ENCODE data around the gene FAM193B. TPM values are rescaled to one million over a fixed set of nuclear protein-coding genes. Genes with fewer than 3 reads are reported as not detected.

Gene FAM193B
- total RNA-seq, 1 experiment from 2014 or later: 72.9 TPM

DNA sequence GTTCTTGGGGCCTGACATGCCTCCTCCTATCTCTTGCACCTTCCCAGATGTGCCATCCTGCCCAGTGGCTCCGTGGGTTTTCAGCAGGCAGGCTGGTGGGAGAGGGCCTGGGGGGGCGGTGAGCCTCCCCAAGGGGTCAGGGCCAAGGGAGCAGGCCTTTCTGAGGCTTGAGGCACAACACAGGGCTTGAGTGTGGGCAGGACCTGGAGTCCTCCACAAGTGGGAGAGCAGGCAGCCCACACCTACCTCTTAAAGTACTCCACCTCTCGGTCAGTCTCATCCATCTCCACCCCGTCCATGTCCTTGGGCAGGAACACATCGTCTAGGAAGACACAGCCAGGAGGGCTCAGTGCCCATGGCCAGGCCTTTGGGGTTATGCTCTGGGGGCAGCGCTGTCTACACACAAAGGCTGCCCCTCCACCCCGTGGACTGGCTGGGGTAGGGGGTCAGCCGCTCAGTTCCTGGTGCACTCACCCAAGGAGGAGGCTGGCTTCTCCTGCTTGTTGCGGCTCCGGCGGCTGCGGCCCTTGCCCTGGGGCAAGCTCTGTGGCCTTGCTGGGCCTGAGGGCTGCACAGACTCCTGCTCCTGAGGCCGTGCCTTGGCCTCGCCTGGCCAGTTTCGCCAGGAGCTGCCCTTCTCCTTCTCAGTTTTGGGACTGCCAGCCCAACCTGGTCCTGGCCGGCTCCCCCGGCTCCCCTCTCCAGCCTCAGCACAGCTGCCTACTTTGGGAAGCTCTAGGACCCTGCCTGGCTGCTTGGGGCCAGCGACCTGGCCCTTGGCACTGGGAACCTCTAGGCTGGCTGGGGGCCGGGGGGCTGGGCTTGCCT lies 30.4 kb downstream of the FAM193B start:
- POLR2A ChIA-PET: no interaction called here

DNA sequence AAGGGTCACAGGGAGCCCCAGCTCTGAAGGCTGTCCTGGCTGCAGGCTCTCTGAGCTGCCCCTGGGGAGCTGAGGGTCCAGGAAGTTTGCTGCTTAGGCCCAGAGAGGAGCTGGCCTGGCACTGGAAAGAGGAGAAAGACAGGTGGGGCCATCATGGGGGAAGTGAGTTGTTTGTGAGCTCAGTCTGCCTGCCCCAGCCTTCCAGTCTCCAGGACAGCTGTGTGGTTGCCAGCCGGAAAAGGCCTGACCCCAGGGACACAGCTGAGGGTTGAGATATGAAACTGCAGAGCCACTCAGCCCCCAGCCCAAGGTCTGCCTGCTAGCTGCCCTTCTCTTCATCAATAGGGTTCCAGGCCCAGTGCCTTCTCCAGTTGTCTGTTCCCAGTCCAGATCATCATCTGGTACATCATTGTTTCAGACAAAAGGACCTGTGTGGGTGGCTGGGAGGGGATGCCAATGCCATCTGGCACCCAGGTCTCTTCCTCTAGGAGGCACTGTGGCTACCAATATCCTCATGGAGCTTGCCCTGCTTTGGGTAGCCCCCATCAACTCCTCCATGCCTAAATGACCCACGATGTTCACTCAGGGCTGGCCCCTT lies 33.3 kb downstream of the FAM193B start:
- Mint-ChIP-seq H3K4me3 (ENCODE audit: unreplicated experiment) (no peak overlapping the region), H3K4me1 (ENCODE audit: low read depth, unreplicated experiment) (peaks cover 15% of the 10 kb centered on the region), H3K27me3 (ENCODE audit: insufficient read depth, unreplicated experiment) (no peaks in the 10 kb centered on the region), H3K27ac (ENCODE audit: unreplicated experiment) (peak overlapping the region; percentile 76), H3K36me3 (ENCODE audit: insufficient read depth, unreplicated experiment) (peaks cover 71% of the 10 kb centered on the region), H3K9me3 (ENCODE audit: unreplicated experiment) (no peaks in the 10 kb centered on the region)
- no peak overlapping the region for H3K4me3 ChIP-seq (ENCODE audit: low read depth, low read length)
- intact Hi-C loops (cut with micrococcal nuclease; ENCODE audit: unreplicated experiment): no loop called here
- H3K9me3 ChIP-seq: no peaks in the 10 kb centered on the region
- TF ChIP-seq, protein P1, sequence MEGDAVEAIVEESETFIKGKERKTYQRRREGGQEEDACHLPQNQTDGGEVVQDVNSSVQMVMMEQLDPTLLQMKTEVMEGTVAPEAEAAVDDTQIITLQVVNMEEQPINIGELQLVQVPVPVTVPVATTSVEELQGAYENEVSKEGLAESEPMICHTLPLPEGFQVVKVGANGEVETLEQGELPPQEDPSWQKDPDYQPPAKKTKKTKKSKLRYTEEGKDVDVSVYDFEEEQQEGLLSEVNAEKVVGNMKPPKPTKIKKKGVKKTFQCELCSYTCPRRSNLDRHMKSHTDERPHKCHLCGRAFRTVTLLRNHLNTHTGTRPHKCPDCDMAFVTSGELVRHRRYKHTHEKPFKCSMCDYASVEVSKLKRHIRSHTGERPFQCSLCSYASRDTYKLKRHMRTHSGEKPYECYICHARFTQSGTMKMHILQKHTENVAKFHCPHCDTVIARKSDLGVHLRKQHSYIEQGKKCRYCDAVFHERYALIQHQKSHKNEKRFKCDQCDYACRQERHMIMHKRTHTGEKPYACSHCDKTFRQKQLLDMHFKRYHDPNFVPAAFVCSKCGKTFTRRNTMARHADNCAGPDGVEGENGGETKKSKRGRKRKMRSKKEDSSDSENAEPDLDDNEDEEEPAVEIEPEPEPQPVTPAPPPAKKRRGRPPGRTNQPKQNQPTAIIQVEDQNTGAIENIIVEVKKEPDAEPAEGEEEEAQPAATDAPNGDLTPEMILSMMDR (IDR thresholded peaks at IDR 0.05; ENCODE audit: insufficient read depth in 1 of 2, low read depth in 1 of 2, low read length in 1 of 2, severe bottlenecking in 1 of 2, unreplicated experiment in 1 of 2): peak in 1 of 2 experiments; percentile 6
- peaks cover 10% of the 10 kb centered on the region for H3K36me3 ChIP-seq (ENCODE audit: control insufficient read depth, insufficient read depth, low read length)
- POLR2A ChIA-PET: interaction anchor here (0.5 kb wide), 1 partner anchor 68 kb away, joined by 4 read pairs; no protein-coding TSS in a partner anchor
- peaks cover 8% of the 10 kb centered on the region; the same call in 1 of the 2 replicates for H3K4me1 ChIP-seq
- no TSS peak for BruUV-seq (replicated peaks)
- CTCF ChIA-PET: interaction anchor here (1.0 kb wide), 1 partner anchor 13 kb away, joined by 8 read pairs; no protein-coding TSS in a partner anchor
- DNase-seq: no peak
- H3K27me3 ChIP-seq (replicated peaks; ENCODE audit: control insufficient read depth, insufficient read depth, low read length): no peaks in the 10 kb centered on the region

More for the DNA sequence above, 30.4 kb downstream of the FAM193B start:
- Histone ChIP-seq H3K36me3 (ENCODE audit: control insufficient read depth, insufficient read depth, low read length) (peaks cover 12% of the 10 kb centered on the region), H3K27me3 (replicated peaks; ENCODE audit: control insufficient read depth, insufficient read depth, low read length) (no peaks in the 10 kb centered on the region), H3K9me3 (no peaks in the 10 kb centered on the region), H3K4me3 (ENCODE audit: low read depth, low read length) (no peak overlapping the region), H3K4me1 (0 out of 2 replicates have a peak, but pooled peaks cover 7% of the 10 kb centered on the region)
- H3K9me3 Mint-ChIP-seq (ENCODE audit: unreplicated experiment): no peaks in the 10 kb centered on the region
- peaks cover 55% of the 10 kb centered on the region for H3K36me3 Mint-ChIP-seq (ENCODE audit: insufficient read depth, unreplicated experiment)
- no peak overlapping the region for H3K27ac Mint-ChIP-seq (ENCODE audit: unreplicated experiment)
- no peaks in the 10 kb centered on the region for H3K27me3 Mint-ChIP-seq (ENCODE audit: insufficient read depth, unreplicated experiment)
- intact Hi-C loops (cut with micrococcal nuclease; ENCODE audit: unreplicated experiment): no loop called here
- TF ChIP-seq, protein P1 (IDR thresholded peaks at IDR 0.05; ENCODE audit: insufficient read depth in 1 of 2, low read depth in 1 of 2, low read length in 1 of 2, severe bottlenecking in 1 of 2, unreplicated experiment in 1 of 2): no peak
- no peak for DNase-seq
- CTCF ChIA-PET: no interaction called here
- no TSS peak for BruUV-seq (replicated peaks)
- peaks cover 9% of the 10 kb centered on the region for H3K4me1 Mint-ChIP-seq (ENCODE audit: low read depth, unreplicated experiment)
- no peak overlapping the region for H3K4me3 Mint-ChIP-seq (ENCODE audit: unreplicated experiment)

DNA sequence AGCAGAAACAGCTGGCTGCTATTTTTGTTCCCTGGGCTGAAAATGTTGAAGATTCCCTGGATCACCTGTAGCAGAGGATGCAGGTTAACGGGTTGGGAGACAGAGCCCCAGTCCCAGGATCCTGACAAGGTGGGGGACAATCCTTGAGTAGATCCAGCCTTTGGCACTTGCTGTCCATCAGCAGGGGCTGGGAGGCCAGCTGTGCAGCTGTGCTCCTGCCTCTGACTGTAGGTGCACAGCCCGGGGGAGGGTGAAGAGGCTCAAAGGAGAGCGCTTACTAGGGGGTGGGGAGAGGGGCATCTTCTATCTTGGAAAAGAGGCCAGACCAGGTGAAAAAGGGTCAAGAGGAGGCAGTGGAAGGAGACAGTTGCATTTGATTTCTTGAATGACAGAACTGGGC lies 34.1 kb downstream of the FAM193B start:
- no peaks in the 10 kb centered on the region for H3K9me3 ChIP-seq
- peaks cover 72% of the 10 kb centered on the region for H3K36me3 Mint-ChIP-seq (ENCODE audit: insufficient read depth, unreplicated experiment)
- no peaks in the 10 kb centered on the region for H3K27me3 ChIP-seq (replicated peaks; ENCODE audit: control insufficient read depth, insufficient read depth, low read length)
- H3K27me3 Mint-ChIP-seq (ENCODE audit: insufficient read depth, unreplicated experiment): no peaks in the 10 kb centered on the region
- H3K9me3 Mint-ChIP-seq (ENCODE audit: unreplicated experiment): no peaks in the 10 kb centered on the region
- peaks cover 15% of the 10 kb centered on the region for H3K4me1 Mint-ChIP-seq (ENCODE audit: low read depth, unreplicated experiment)
- no peak overlapping the region for H3K4me3 Mint-ChIP-seq (ENCODE audit: unreplicated experiment)
- BruUV-seq (replicated peaks): no TSS peak
- H3K4me3 ChIP-seq (ENCODE audit: low read depth, low read length): no peak overlapping the region
- ChIA-PET POLR2A (interaction anchor here (0.5 kb wide), 1 partner anchor 69 kb away, joined by 4 read pairs; no protein-coding TSS in a partner anchor), CTCF (no interaction called here)
- peak overlapping the region; percentile 76 for H3K27ac Mint-ChIP-seq (ENCODE audit: unreplicated experiment)
- intact Hi-C loops (cut with micrococcal nuclease; ENCODE audit: unreplicated experiment): no loop called here
- H3K36me3 ChIP-seq (ENCODE audit: control insufficient read depth, insufficient read depth, low read length): peaks cover 8% of the 10 kb centered on the region
- TF ChIP-seq, protein P1 (IDR thresholded peaks at IDR 0.05; ENCODE audit: insufficient read depth in 1 of 2, low read depth in 1 of 2, low read length in 1 of 2, severe bottlenecking in 1 of 2, unreplicated experiment in 1 of 2): no peak
- no peak for DNase-seq
- H3K4me1 ChIP-seq: peaks cover 12% of the 10 kb centered on the region; the same call in 1 of the 2 replicates

Measured in Caco-2 (cell line).